IMR-90 (cell line): Measurements from ENCODE around the gene MAPKAP1. TPM values are rescaled to one million over a fixed set of nuclear protein-coding genes. Genes with fewer than 3 reads are reported as not detected.

ENCODE experiments used
- ATAC-seq: fragments of 200-7000 bp; cut with Tn5 transposase; 2 replicates; pipeline ENCODE4 v1.9.1; 2020; ENCODE audit warnings: low read depth, mild to moderate bottlenecking, moderate library complexity
- BruUV-seq: library from RNA; stranded (reverse); fragments of 400-500 nt; replicated peaks from 2 replicates; lab custom pipeline; 2021; lab: Mats Ljungman, UMichigan
- CTCF ChIA-PET: fragments of 300-600 bp; formaldehyde crosslinking; extraction: SDS; loops from one replicate; lab custom pipeline; 2021; ENCODE audit warnings: antibody characterized with exemption; lab: Yijun Ruan, JAX
- POLR2A ChIA-PET: fragments of 300-600 bp; sonication (Branson Sonifier 250); formaldehyde crosslinking; loops from one replicate; lab custom pipeline; 2022; ENCODE audit warnings: antibody characterized with exemption; ENCODE audit not compliant: unreplicated experiment; lab: Charles Lee
- DNase-seq: peaks from one replicate; pipeline ENCODE4 v3.0.0; 2013
- H2AFZ ChIP-seq: replicated peaks from 2 replicates; pipeline ENCODE3; 2013; ENCODE audit warnings: low read length, mild to moderate bottlenecking; ENCODE audit not compliant: poor library complexity
- H2AK5ac ChIP-seq: 2 replicates; pipeline ENCODE4 v1.6.1; 2013; ENCODE audit warnings: low read depth, low read length, inconsistent platforms
- H2AK9ac ChIP-seq: replicated peaks from 2 replicates; pipeline ENCODE3; 2013; ENCODE audit warnings: mild to moderate bottlenecking, low read depth, low read length, moderate library complexity; ENCODE audit not compliant: poor library complexity
- H2BK120ac ChIP-seq: 2 replicates; pipeline ENCODE4 v1.6.1; 2013; ENCODE audit warnings: low read depth, low read length, inconsistent platforms
- H2BK15ac ChIP-seq: 3 replicates; pipeline ENCODE4 v1.6.1; 2013; ENCODE audit warnings: low read depth, low read length, inconsistent platforms
- H2BK20ac ChIP-seq: 2 replicates; pipeline ENCODE4 v1.6.1; 2013; ENCODE audit warnings: low read depth, mild to moderate bottlenecking, inconsistent platforms, low read length, moderate library complexity
- H2BK5ac ChIP-seq: 2 replicates; pipeline ENCODE4 v1.6.1; 2013; ENCODE audit warnings: mild to moderate bottlenecking, low read depth, low read length, inconsistent platforms; ENCODE audit not compliant: poor library complexity, severe bottlenecking
- H3K14ac ChIP-seq: replicated peaks from 2 replicates; pipeline ENCODE4 v1.6.1; 2013; ENCODE audit warnings: low read depth, low read length, inconsistent platforms
- H3K18ac ChIP-seq: 2 replicates; pipeline ENCODE4 v1.6.1; 2013; ENCODE audit warnings: low read depth, low read length, control low read depth
- H3K23ac ChIP-seq: 2 replicates; pipeline ENCODE4 v1.6.1; 2013; ENCODE audit warnings: low read depth, low read length, inconsistent platforms
- H3K27ac ChIP-seq: 2 replicates; pipeline ENCODE4 v1.5.1; 2013; ENCODE audit warnings: mild to moderate bottlenecking, control low read depth, low read length; ENCODE audit not compliant: insufficient read depth
- H3K27me3 ChIP-seq: 2 replicates; pipeline ENCODE4 v1.6.1; 2013; ENCODE audit warnings: low read length; ENCODE audit not compliant: control insufficient read depth, insufficient read depth
- H3K36me3 ChIP-seq: 2 replicates; pipeline ENCODE4 v1.6.1; 2013; ENCODE audit warnings: low read length, mixed read lengths; ENCODE audit not compliant: control insufficient read depth, insufficient read depth
- H3K4ac ChIP-seq: 2 replicates; pipeline ENCODE4 v1.6.1; 2013; ENCODE audit warnings: low read depth, low read length, inconsistent platforms
- H3K4me1 ChIP-seq: 2 replicates; pipeline ENCODE4 v1.6.1; 2013; ENCODE audit warnings: low read length, mixed read lengths; ENCODE audit not compliant: control insufficient read depth, insufficient read depth
- H3K4me2 ChIP-seq: 2 replicates; pipeline ENCODE4 v1.6.1; 2013; ENCODE audit warnings: low read depth, mild to moderate bottlenecking, control low read depth, low read length, moderate library complexity
- H3K4me3 ChIP-seq: 2 replicates; pipeline ENCODE4 v1.5.1; 2013; ENCODE audit warnings: low read depth, mild to moderate bottlenecking, control low read depth, low read length, moderate library complexity; ENCODE audit not compliant: insufficient read depth
- H3K56ac ChIP-seq: 2 replicates; pipeline ENCODE4 v1.6.1; 2013; ENCODE audit warnings: low read length, inconsistent platforms; ENCODE audit not compliant: insufficient read depth; ENCODE audit errors: extremely low read depth
- H3K79me1 ChIP-seq, 2 experiments: 2 replicates each; pipeline ENCODE4 v1.6.1; 2013; ENCODE audit warnings: low read length in 2 of 2, inconsistent platforms in 1 of 2, low read depth in 1 of 2
- H3K9ac ChIP-seq: 2 replicates; pipeline ENCODE4 v1.6.1; 2013; ENCODE audit warnings: low read depth, low read length, control low read depth
- H3K9me1 ChIP-seq: 2 replicates; pipeline ENCODE4 v1.6.1; 2013; ENCODE audit warnings: low read length, inconsistent platforms; ENCODE audit not compliant: insufficient read depth
- H3K9me3 ChIP-seq: 2 replicates; pipeline ENCODE4 v1.6.1; 2013; ENCODE audit warnings: low read length; ENCODE audit not compliant: control insufficient read depth, insufficient read depth
- H4K20me1 ChIP-seq: 2 replicates; pipeline ENCODE4 v1.6.1; 2013; ENCODE audit warnings: low read length, inconsistent platforms; ENCODE audit not compliant: insufficient read depth
- H4K5ac ChIP-seq: 2 replicates; pipeline ENCODE4 v1.6.1; 2013; ENCODE audit warnings: mild to moderate bottlenecking, low read depth, low read length, control low read depth
- H4K8ac ChIP-seq, 2 experiments: 2 replicates each; pipeline ENCODE4 v1.6.1; 2013; ENCODE audit warnings: low read depth in 2 of 2, low read length in 2 of 2, control low read depth in 1 of 2, inconsistent platforms in 1 of 2
- H4K91ac ChIP-seq: 2 replicates; pipeline ENCODE4 v1.6.1; 2013; ENCODE audit warnings: low read depth, low read length, inconsistent platforms; ENCODE audit not compliant: insufficient read depth
- CEBPB ChIP-seq: IDR thresholded peaks from 2 replicates; pipeline ENCODE4 v1.6.1; 2012; ENCODE audit warnings: low read depth, low read length, improper control_type of control experiment
- CHD1 ChIP-seq: IDR thresholded peaks from 2 replicates; pipeline ENCODE4 v1.6.1; 2012; ENCODE audit warnings: low read depth, low read length, improper control_type of control experiment
- CTCF ChIP-seq: conservative IDR thresholded peaks from 2 replicates; pipeline ENCODE4 v1.5.1; 2012; ENCODE audit warnings: mild to moderate bottlenecking, low read depth, low read length, improper control_type of control experiment
- ELK1 ChIP-seq: fragments of 150-350 bp; IDR thresholded peaks from 2 replicates; pipeline ENCODE4 v1.6.1; 2016; ENCODE audit warnings: low read depth, mild to moderate bottlenecking, low read length, moderate library complexity, borderline replicate concordance
- FOS ChIP-seq: fragments of 150-350 bp; IDR thresholded peaks from 2 replicates; pipeline ENCODE4 v1.6.1; 2016; ENCODE audit warnings: low read depth, low read length
- MAFK ChIP-seq: IDR thresholded peaks from 2 replicates; pipeline ENCODE4 v1.6.1; 2012; ENCODE audit warnings: low read depth, low read length, improper control_type of control experiment
- MAZ ChIP-seq: IDR thresholded peaks from 2 replicates; pipeline ENCODE4 v1.6.1; 2012; ENCODE audit warnings: low read depth, mild to moderate bottlenecking, low read length, improper control_type of control experiment, moderate library complexity, borderline replicate concordance
- MXI1 ChIP-seq: IDR thresholded peaks from 2 replicates; pipeline ENCODE4 v1.6.1; 2012; ENCODE audit warnings: low read depth, mild to moderate bottlenecking, low read length, moderate library complexity, borderline replicate concordance
- NFE2L2 ChIP-seq: fragments of 150-350 bp; IDR thresholded peaks from 2 replicates; pipeline ENCODE4 v1.6.1; 2016; ENCODE audit warnings: low read depth, mild to moderate bottlenecking, low read length
- RAD21 ChIP-seq: IDR thresholded peaks from 2 replicates; pipeline ENCODE4 v1.6.1; 2012; ENCODE audit warnings: low read length, improper control_type of control experiment
- RCOR1 ChIP-seq: IDR thresholded peaks from 2 replicates; pipeline ENCODE4 v1.6.1; 2012; ENCODE audit warnings: mild to moderate bottlenecking, low read length, improper control_type of control experiment; ENCODE audit not compliant: insufficient replicate concordance
- RFX5 ChIP-seq: IDR thresholded peaks from 2 replicates; pipeline ENCODE4 v1.8.0; 2012; ENCODE audit warnings: low read depth, mild to moderate bottlenecking, low read length, moderate library complexity
- SMC3 ChIP-seq: fragments of 150-350 bp; IDR thresholded peaks from 2 replicates; pipeline ENCODE4 v1.6.1; 2016; ENCODE audit warnings: low read depth, mild to moderate bottlenecking, antibody characterized with exemption, low read length, moderate library complexity
- WGBS, 2 experiments: methylation state at CpG; one replicate each; pipeline versions ENCODE4 v1.1.5 to v1.1.7; 2013; ENCODE audit warnings: missing lambda C conversion rate in 2 of 2; ENCODE audit not compliant: insufficient read length in 1 of 2; ENCODE audit errors: extremely low coverage in 2 of 2; 5-methylcytosine and 5-hydroxymethylcytosine counted together
- dilution Hi-C: fragments of 300-500 bp; cut with HindIII; formaldehyde crosslinking; loops from one replicate; pipeline ENCODE4 v1.14.3; 2018; ENCODE audit warnings: low sequenced_read_pairs; ENCODE audit not compliant: unreplicated experiment
- in situ Hi-C: fragments of 300-500 bp; cut with MboI; formaldehyde crosslinking; loops from 3 replicates; pipeline ENCODE4 v1.14.3; 2019; ENCODE audit warnings: low sequenced_read_pairs, inconsistent platforms, mixed read lengths
- intact Hi-C: fragments of 100-400 bp; cut with micrococcal nuclease; formaldehyde crosslinking; loops from 2 replicates; pipeline ENCODE4 v1.10.0; 2022
- polyA plus RNA-seq, 3 experiments: library from polyadenylated mRNA; depleted of rRNA; stranded (reverse); fragments of >200 nt; gene quantifications; 2 replicates each; pipeline ENCODE4 v1.2.3, GENCODE V29; 2012; ENCODE audit warnings: low replicate concordance in 1 of 3
- total RNA-seq: library from RNA; depleted of rRNA; stranded (reverse); fragments of >200 nt; gene quantifications from 2 replicates; pipeline ENCODE4 v1.2.3, GENCODE V29; 2012

MAPKAP1 gene
- total and polyA plus RNA-seq, 2 of the 4 experiments (the other 2 are of a cell fraction) = 87.2 to 158 TPM

DNA sequence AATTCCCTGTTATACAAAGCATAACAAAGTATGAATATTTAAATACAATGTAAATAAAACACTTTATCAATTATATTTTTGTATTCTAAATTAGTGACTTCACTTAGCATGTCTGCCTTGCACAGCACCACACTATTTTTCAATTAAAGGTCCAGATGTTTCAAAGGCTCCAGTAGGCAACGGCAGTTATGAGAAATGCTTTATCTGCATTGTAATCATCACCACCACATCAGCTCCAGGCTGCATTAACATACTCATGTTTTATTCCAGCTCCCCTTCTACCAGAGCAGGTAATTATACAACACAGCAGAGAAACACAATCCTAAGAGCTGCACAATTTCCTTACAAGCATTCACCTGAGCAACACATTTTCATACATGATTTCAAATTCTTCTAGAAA is 102.8 kb downstream of the MAPKAP1 start:
- Histone ChIP-seq H3K4me3 (no peak overlapping the region), H3K4ac (no peak overlapping the region), H4K91ac (no peak overlapping the region), H2BK120ac (no peak overlapping the region), H3K18ac (no peak overlapping the region), H2BK20ac (no peak overlapping the region), H3K9me1 (no peaks in the 10 kb centered on the region), H3K27me3 (no peaks in the 10 kb centered on the region), H4K20me1 (peaks cover 45% of the 10 kb centered on the region; the same call in 1 of the 2 replicates), H2AFZ (no peak overlapping the region), H3K14ac (no peak overlapping the region), H3K79me1 (peaks cover 24 to 63% of the 10 kb centered on the region in 2 experiments), H2AK5ac (no peak overlapping the region), H3K9ac (no peak overlapping the region), H3K36me3 (no peaks in the 10 kb centered on the region), H4K8ac (no peak overlapping the region), H4K5ac (no peak overlapping the region), H3K56ac (no peak overlapping the region), H3K4me2 (no peak overlapping the region), H3K4me1 (peaks cover 2% of the 10 kb centered on the region), H3K9me3 (no peaks in the 10 kb centered on the region), H2BK15ac (no peak overlapping the region), H2AK9ac (no peak overlapping the region), H2BK5ac (no peak overlapping the region), H3K23ac (no peak overlapping the region), H3K27ac (no peak overlapping the region)
- no peak for TF ChIP-seq RCOR1
- no peak for TF ChIP-seq MAZ
- no peak for TF ChIP-seq MAFK
- no peak for TF ChIP-seq CHD1
- no peak for TF ChIP-seq FOS
- no peak for TF ChIP-seq CEBPB
- TF ChIP-seq NFE2L2 = no peak
- TF ChIP-seq CTCF = no peak
- TF ChIP-seq RAD21 = no peak
- no peak for TF ChIP-seq RFX5
- no peak for TF ChIP-seq MXI1
- no peak for TF ChIP-seq ELK1
- no peak for TF ChIP-seq SMC3
- ChIA-PET CTCF (no interaction called here), POLR2A (no interaction called here)
- DNase-seq (no peak), ATAC-seq (no peak)
- no CpG with 5 or more reads among the region's 1 CpG for WGBS, 2 experiments
- intact Hi-C loops (no loop called here), dilution Hi-C loops (no loop called here), in situ Hi-C loops (no loop called here)
- no TSS peak for BruUV-seq
